Posterior vena cava (tissue), 2 donors: ENCODE results near the gene SPESP1. TPM values are rescaled to one million over a fixed set of nuclear protein-coding genes. Genes with fewer than 3 reads are reported as not detected.
"Not testable (repeated sequence)": the region's sequence is repeated elsewhere in the genome, so short reads cannot be mapped to it uniquely, and the experiment has no call there.

ENCODE experiments used
- DNase-seq: peaks from one replicate; pipeline ENCODE4 v3.0.0-alpha.2; 2020; ENCODE audit warnings: low spot score
- intact Hi-C, 2 donors: fragments of 100-400 bp; cut with DNase I; formaldehyde crosslinking; loops; one replicate each; pipeline versions ENCODE4 v1.14.1 to v1.14.2; 2022 to 2023
- total RNA-seq, 2 donors: library from RNA; stranded (reverse); fragmentation: NEBNext Ultra II Directional; extraction: Animal tissue kit (Norgen Biotek cat#: 25700); gene quantifications; one replicate each; pipeline ENCODE4 v1.2.1, GENCODE V29; 2021
- donor health status: DM: yes; HTN: yes; CAD: no.
- donor health status: DM: yes; HTN: yes; CAD: no.

SPESP1 gene
- total RNA-seq, 2 donors from 2014 or later, result 2.2 to 3.1 TPM

DNA sequence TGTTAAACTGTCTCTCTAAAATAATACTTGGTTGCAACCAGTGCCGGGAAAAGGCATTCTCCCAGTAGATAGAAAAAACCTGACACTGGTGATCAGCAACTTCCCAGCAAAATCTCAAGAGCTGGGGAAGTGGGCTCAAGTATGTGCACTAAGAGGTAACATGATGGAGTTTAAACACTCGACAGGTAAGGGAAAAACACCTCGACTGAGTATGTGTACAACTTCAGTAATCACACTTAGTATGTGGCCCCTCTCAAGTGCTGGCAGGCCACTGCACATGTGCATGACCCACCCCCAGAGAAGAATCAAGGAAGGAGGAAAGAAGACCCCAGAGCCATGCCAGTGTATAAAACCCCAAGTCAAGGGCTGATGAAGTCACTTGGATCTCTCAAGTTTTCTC is 27.4 kb downstream of the SPESP1 start:
- intact Hi-C loops, result no loop called here
- DNase-seq, result no peak

DNA sequence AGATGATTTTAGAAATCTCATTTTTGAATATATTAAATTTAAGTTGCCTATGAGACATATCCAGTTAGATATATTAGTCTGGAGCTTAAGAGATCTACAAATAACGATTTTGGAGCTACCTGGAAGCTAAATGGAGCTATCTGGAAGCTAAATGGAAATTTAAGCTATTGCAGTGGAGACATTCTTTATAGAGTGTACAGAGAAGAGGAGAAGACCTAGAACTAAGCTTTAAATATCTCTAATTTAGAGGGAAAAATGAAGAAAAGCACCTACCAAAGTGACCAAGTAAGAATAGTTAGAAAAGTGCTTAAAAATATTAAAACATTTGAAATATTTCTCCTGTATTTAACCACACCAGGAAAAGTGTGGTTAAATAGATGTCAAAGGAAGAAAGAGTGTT is 28.3 kb downstream of the SPESP1 start:
- intact Hi-C loops, result no loop called here
- DNase-seq, result no peak

DNA sequence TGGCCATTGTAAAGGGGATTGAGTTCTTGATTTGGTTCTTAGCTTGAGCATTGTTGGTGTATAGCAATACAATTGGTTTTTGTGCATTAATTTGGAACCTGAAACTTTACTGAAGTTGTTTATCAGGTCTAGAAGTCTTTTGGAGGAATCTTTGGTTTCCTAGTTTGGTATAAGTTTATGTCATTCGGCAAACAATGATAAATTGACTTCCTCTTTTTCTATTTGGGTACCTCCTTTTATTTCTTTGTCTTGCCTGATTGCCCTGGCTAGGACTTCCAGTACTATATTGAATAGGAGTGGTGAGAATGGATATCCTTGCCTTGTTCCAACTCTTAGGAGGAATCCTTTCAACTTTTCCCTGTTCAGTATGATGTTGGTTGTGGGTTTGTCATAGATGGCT is 32.1 kb downstream of the SPESP1 start:
- DNase-seq, result no peak
- intact Hi-C loops, result no loop called here

DNA sequence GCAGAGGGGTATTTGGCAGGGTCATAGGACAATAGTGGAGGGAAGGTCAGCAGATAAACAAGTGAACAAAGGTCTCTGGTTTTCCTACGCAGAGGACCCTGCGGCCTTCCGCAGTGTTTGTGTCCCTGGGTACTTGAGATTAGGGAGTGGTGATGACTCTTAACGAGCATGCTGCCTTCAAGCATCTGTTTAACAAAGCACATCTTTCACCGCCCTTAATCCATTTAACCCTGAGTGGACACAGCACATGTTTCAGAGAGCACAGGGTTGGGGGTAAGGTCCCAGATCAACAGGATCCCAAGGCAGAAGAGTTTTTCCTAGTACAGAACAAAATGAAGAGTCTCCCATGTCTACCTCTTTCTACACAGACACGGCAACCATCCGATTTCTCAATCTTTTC is 33.4 kb downstream of the SPESP1 start:
- DNase-seq, intact Hi-C loops: not testable (repeated sequence)

DNA sequence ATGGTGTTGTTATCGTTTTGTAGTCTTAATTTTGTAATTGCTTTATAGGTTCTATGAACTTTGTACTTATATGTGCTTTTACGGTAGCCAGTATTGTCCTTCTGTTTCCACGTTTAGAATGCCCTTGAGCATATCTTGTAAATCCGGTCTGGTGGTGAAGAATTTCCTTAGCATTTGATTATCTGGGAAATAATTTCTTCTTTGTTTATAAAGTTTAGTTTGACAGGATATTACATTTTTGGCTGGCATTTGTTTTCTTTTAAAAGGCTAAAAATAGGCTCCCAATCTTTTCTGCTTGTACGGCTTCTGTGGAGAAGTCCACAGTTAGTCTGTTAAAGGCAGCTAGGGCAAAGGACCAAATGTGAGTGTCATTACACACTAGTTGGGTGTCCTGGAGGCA is 36.7 kb downstream of the SPESP1 start:
- intact Hi-C loops, result no loop called here

DNA sequence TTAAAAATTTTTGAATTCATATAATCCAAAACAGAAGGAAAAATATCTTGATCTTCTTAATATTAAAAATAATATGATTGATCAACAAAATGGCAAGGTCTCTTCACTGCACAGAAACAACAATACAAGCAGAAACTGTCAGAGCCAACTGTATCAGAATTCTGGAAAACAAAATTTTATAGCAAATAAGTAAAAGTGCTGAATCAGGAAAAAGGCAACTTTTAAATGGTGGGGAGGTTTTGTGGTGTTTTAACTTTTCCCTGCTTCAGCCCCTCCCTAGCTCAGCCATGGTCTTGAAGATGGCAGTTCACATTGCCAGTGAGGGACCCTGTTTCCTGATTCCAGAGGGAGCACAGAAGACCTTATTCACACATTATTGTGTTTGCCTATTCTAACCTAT is 37.6 kb downstream of the SPESP1 start:
- DNase-seq, result no peak
- intact Hi-C loops, result no loop called here

More for the DNA sequence above, 36.7 kb downstream of the SPESP1 start:
- no peak for DNase-seq

DNA sequence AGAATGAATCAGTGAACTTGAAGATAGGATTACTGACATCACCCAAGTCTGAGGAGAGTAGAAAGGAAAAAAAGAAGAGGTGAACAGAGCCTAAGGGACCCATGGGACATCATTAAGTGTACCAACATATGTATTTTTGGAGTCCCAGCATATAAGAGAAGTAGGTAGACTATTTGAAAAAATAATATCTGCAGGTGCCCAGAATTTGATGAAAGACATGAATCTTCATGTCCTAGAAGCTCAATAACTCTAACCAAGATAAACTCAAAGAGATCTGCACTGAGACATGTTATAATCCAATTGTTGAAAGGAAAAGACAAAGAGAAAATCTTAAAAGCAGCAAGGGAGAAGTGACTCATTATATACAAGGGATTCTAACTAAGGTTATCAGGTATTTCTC is 39.0 kb downstream of the SPESP1 start:
- intact Hi-C loops, result no loop called here
- DNase-seq, result no peak

DNA sequence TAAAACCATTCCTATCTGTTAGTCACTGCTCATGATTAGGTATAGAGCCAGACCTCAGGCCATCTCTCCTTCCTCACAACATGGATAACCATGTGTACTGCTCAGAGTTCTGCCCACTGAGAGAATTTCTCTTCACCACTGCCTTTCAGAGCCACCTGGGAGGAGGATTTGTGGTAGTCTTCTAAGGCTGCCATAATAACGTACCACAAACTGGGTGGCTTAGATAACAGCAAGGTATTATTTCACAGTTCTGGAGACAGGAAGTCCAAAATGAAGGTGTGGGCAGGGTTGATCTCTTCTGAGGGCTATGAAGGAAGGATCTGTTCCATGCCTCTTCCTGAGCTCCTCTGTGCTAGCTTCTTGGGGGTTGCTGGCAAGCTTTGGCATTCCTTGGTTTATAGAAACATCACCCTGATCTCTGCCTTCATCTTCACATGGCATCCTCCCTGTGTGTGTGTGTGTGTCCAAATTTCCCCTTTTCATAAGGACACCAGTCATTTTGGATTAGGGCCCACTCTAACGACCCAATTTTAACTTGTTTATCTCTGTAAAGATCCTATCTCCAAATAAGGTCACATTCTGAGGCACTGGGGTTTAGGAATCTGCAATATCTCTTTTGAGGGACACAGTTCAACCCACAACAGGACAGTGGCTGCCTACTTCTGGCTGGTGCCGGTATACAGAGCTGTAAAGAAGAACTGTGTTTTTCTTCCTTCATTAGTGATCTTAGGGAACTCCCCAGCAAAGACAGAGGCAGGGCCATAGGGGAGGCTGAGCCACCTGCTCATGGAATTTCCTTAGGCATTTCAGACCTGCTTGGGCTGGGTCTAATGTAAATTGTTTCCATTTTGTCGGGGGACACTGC is 42.1 kb downstream of the SPESP1 start:
- intact Hi-C loops, result no loop called here
- no peak for DNase-seq

DNA sequence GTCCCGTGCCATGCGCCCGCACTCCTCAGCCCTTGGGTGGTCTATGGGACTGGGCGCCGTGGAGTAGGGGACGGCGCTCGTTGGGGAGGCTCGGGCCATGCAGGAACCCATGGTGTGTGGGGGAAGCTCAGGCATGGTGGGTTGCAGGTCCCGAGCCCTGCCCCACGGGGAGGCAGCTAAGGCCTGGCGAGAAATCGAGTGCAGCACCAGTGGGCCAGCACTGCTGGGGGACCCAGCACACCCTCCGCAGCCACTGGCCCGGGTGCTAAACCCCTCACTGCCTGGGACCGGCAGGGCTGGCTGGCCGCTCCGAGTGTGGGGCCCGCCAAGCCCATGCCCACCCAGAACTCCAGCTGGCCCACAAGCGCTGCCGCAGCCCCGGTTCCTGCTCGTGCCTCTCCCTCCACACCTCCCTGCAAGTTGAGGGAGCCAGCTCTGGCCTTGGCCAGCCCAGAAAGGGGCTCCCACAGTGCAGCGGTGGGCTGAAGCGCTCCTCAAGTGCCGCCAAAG is 45.4 kb downstream of the SPESP1 start:
- DNase-seq, intact Hi-C loops: not testable (repeated sequence)

DNA sequence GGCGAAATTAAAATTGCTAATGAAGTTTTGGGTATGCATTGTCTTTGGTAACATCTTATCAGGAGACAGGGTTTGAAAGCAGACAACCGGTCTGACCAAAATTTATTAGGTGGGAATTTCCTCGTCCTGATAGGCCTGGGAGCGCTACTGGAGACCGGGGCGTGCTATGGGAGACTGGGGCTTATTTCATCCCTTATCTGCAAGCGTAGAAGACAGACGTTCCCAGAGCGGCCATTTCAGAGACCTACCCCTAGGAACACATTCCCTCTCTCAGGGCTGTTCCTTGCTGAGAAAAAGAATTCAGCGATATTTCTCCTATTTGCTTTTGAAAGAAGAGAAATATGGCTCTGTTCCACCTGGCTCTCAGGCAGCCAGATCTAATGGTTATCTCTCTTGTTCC is 47.1 kb downstream of the SPESP1 start:
- DNase-seq, intact Hi-C loops: not testable (repeated sequence)

DNA sequence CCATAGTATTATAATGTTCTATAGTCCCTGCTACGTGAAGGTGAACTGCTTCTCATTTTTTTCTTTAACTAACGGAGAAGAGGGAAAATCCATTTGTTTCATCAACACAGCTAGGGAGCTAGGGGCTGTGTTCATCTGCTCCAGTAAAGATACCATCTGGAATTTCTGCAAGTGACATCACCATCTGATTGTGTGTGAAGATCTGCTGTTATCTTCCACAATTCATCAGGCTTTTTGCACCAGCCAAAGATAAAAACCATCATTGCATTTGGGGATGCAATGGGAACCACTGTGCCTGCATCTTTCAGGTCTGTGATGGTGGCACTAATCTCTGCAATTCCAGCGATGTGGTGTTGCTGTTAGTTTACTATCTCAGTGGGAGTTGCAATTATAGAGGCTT is 48.7 kb downstream of the SPESP1 start:
- intact Hi-C loops, result no loop called here
- no peak for DNase-seq

DNA sequence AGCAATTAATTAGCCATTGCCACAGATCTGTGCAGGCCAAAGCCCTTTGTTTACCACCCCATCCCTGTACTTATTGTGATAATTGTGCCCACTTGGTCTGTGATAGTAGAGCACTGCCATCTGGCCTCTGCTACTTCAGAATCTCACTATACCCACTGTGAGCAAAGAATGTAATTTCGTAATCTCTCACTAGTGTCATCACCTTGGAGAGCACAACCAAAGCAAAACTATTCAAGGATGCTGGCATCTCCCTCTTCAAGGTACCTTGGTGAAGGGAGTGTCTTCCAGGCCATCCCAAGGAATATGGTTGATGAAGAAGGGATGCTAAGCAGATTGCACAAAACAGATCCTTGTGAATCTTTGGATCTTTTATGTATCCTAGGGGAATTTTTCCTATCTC is 49.5 kb downstream of the SPESP1 start:
- no peak for DNase-seq
- intact Hi-C loops, result no loop called here

DNA sequence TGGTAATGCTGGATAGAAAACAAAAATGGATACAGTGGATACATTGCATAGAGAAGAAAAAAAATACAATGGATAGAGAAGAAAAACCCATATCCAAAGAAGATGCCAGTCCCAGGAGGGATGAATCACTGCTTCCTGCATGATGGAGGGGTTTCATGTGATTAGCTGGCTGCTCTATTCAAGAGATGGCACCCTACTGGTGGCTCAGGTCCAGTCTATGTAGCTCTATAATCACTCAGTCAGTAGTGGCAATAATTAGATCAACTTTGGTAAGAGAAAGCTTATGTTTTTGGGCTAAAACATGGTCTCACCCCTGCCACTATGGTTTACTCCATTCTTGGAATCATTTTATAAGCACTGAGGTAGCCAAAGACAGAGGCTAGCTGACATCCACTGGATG is 50.5 kb downstream of the SPESP1 start:
- intact Hi-C loops, result no loop called here

DNA sequence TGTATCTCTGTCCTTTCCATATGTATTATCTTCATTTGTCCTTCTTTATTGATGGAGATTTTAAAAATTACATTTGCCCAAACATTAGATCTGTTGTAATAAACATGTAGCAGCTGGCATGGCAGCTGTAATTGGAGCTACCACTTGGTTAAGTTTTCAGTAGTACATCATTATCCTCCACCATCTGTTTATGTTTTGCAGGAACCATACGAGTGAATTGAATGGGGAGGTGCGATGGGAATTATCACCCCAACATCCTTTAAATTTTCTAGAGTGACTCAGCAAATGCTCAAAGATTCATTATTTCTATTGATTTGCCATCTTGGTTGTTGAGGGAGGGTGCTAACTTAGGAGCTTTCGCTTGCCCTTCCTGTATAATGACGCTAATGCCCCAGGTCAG is 51.6 kb downstream of the SPESP1 start:
- DNase-seq, result no peak
- intact Hi-C loops, result no loop called here

More for the DNA sequence above, 50.5 kb downstream of the SPESP1 start:
- DNase-seq, result no peak

DNA sequence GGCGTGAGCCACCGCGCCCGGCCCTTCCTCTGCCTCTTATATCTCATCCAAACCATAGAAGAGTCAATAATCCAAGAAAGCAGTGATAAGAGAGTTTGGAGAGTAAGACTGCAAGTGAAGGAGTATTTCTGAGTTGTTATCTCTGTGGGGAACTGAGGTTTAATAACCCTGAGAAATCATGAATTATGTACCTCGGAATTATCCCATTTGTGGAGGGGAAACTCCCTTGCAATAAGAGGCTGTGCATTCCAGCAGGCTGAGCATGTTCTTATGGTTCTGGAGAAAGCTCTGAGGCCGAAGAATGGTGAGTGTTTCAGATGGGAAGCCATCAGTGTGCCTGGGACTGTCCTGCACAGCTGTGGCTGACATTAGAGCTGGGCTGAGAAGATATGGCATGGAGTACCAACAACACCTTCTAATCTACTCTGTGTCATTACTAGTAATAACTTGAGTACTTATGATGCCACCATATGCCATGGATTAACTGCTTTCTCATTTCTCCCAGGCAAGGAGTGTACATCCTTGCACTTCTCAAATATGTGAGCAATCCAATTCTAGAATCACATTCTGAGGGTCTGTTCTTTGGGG is 52.7 kb downstream of the SPESP1 start:
- intact Hi-C loops, result no loop called here
- DNase-seq, result no peak

DNA sequence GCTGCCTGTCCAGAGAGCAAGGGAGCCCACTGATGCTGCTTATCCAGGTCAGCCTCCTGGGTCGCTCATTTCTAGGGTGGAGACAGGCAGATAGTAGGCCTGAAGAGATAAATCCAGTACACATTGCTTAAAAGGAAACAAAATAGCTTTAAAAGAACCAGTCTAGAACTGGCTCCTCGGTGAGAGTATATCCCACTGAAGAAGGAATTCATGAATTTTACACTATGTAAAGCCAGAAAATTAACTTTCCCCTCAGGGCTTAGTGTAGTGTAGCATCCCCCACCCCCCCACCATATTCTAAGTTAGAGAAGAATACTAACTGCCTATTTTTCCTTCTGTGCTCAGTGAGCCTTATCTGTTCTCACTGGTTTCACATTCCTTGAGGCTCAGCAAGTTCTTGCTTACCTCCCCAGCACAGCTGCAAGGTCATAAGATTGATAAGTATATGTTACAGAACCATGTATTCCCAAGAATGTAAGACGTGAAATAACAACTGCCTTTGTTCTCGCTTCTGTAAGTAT is 53.7 kb downstream of the SPESP1 start:
- intact Hi-C loops, result no loop called here
- DNase-seq, result no peak

DNA sequence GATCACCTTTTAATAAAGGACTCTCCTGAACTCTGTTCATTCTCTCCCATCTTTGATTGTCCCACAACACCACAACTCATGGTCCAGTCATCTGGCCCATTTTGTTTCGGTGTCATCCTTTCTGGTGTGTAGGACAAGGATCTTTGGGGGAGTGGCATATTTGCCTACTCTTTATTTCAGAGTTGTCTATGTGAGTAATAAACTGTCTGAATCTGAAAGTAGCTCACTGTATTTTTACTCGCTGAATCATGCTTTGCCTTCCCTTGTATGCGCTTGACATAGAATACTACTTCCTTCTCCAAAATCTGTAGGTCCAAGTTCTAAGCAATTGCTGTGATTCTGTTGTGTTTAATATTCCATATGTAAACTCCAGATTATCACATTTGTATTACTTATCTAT is 54.3 kb downstream of the SPESP1 start:
- DNase-seq, result no peak
- intact Hi-C loops, result no loop called here

DNA sequence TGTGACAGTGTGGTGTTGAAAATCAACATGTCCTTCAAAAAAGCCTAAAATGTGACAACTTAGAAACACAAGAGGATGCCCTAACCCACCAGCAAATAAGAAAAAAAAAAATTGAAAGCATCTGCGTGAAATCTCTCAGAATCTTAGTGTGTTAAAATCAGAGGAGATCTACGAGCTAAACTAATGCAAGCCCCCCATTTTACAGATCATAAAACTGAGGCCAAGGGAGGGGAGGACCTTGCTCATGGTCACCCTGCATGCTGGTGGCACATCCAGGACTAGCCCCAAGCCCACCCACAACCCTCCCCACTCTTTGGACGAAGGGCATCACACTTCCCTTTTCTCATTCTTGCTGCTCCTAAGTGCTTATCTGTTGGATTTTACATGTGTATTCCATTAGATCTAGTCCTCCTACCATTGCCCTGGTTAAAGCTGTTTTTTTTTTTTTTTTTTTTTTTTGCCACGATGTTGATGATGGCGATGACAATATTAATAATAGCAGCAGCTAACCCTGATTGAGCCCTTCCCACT is 55.1 kb downstream of the SPESP1 start:
- no peak for DNase-seq
- intact Hi-C loops, result no loop called here

DNA sequence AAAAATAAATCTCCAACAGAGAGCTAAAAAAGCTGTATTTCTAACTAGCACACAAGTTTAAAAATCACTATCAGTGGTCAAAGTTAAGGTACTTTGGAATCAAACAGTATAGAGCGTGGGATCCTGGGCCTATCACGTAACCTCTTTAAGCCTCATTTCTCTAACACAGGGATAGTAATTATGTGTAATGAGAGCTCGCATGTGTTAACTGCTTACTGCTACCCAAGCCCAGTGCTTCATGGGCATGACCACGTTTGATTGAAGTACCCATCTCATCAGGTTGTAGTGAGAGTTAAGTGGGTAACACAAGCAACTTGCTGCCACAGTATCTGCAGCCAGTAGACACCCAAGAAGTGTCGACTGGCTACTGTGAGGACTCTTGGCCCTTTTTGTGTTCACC is 56.0 kb downstream of the SPESP1 start:
- intact Hi-C loops, result no loop called here
- DNase-seq, result no peak

DNA sequence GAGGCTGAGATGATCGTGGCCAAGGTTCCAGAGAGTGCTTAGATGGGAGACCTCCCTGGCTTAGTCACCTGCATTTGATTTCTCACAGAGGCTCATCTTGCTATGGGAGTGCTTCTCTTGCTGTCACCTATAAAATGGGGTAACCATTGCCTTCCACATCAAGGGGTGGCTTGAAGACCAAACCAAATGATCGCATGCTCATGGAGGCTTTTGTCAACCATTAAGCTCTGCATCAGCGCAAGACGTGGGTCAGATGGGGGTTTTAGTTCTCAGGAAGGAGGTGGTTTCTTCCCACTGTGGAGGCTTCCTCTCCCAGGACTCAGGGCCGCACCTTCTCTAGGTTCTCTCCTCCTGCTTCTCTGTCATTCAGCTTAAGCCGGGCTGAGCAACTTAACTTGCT is 56.8 kb downstream of the SPESP1 start:
- DNase-seq, result no peak
- intact Hi-C loops, result no loop called here
